Stimulated activated naive CD8-positive, alpha-beta T cell treated with anti-CD3 and anti-CD28 coated beads, Interleukin-15, Interleukin-2, amounts not matched to agents 100 ng/mL and 50 ng/mL, for 24 hours (primary cell): Measurements from ENCODE around the gene TIMM44.

Experiments used
- H3K27ac Mint-ChIP-seq: one replicate; pipeline ENCODE4 v1.8.0; 2021; ENCODE audit warnings: mild to moderate bottlenecking, mixed read lengths
- H3K27me3 Mint-ChIP-seq: one replicate; pipeline ENCODE4 v1.8.0; 2021; ENCODE audit warnings: mixed read lengths
- H3K36me3 Mint-ChIP-seq: one replicate; pipeline ENCODE4 v1.8.0; 2021; ENCODE audit warnings: low read depth, mixed read lengths
- H3K4me1 Mint-ChIP-seq: one replicate; pipeline ENCODE4 v1.8.0; 2021; ENCODE audit warnings: low read depth, mixed read lengths
- H3K4me3 Mint-ChIP-seq: one replicate; pipeline ENCODE4 v1.8.0; 2021; ENCODE audit warnings: mild to moderate bottlenecking, mixed read lengths
- H3K9me3 Mint-ChIP-seq: one replicate; pipeline ENCODE4 v1.8.0; 2021; ENCODE audit warnings: mixed read lengths

Gene TIMM44

DNA sequence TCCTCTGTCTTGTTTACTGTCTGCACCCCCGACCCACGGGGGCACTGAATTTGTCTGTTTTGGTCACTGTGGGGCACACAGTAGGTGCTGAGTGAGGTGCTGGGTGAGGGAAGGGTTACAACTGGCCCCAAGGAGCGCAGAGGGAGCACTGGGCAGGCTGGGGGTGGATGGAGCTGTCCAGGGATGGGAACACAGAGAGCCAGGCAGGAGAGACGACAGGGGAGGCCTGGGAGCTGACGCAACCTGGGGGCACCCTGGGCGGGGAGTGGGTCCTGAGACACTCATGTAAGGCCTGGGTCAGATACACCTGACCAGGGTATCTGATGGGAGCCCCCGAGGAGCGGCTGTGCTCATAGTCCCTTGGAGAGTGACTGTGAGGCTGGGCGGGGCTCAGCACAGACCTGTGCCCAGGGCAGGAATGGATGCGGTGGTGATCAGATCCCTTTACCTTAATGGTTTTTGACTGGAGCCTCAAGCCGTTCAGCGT lies 37.2 kb upstream of the TIMM44 start:
- Mint-ChIP-seq H3K27ac (no peak overlapping the region), H3K36me3 (peaks cover 39% of the 10 kb centered on the region), H3K4me3 (no peak overlapping the region), H3K9me3 (no peaks in the 10 kb centered on the region), H3K27me3 (no peaks in the 10 kb centered on the region), H3K4me1 (no peaks in the 10 kb centered on the region)

DNA sequence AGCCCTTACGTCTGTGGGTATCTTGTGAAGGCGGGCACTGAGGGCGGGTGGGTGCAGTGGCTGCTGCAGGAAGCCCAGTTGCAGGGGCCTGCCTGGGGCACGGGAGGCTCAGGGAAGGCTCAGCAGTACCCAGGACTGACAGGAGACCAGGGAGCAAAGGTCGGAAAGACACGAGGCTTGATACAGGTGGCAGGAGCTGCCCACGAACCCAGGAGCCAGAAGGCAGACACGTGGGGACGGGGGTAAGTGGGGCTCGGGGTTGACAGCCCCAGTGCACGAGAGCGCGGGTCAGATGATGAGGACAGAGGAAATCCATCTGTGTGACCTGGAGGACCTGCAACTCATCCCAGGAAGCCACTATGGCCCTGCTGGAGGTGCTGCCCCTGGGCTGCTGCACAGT lies 36.7 kb upstream of the TIMM44 start:
- H3K36me3 Mint-ChIP-seq: peaks cover 39% of the 10 kb centered on the region
- no peak overlapping the region for H3K27ac Mint-ChIP-seq
- no peak overlapping the region for H3K4me3 Mint-ChIP-seq
- H3K9me3 Mint-ChIP-seq: no peaks in the 10 kb centered on the region
- H3K4me1 Mint-ChIP-seq: no peaks in the 10 kb centered on the region
- H3K27me3 Mint-ChIP-seq: no peaks in the 10 kb centered on the region

- H3K36me3 Mint-ChIP-seq: peaks cover 41% of the 10 kb centered on the region
- H3K27ac Mint-ChIP-seq: no peak overlapping the region
- no peak overlapping the region for H3K4me3 Mint-ChIP-seq
- no peaks in the 10 kb centered on the region for H3K27me3 Mint-ChIP-seq
- no peaks in the 10 kb centered on the region for H3K9me3 Mint-ChIP-seq
- no peaks in the 10 kb centered on the region for H3K4me1 Mint-ChIP-seq
These were observed 36.1 kb upstream of the TIMM44 start for GRCh38 chr19:7979559-7979958.

GRCh38 chr19:7979011-7979410 lies 35.5 kb upstream of the TIMM44 start:
- H3K9me3 Mint-ChIP-seq: no peaks in the 10 kb centered on the region
- H3K36me3 Mint-ChIP-seq: peaks cover 41% of the 10 kb centered on the region
- no peaks in the 10 kb centered on the region for H3K27me3 Mint-ChIP-seq
- H3K4me1 Mint-ChIP-seq: no peaks in the 10 kb centered on the region
- no peak overlapping the region for H3K27ac Mint-ChIP-seq
- no peak overlapping the region for H3K4me3 Mint-ChIP-seq

GRCh38 chr19:7978179-7978825 lies 34.8 kb upstream of the TIMM44 start:
- Mint-ChIP-seq H3K4me1 (no peaks in the 10 kb centered on the region), H3K36me3 (peaks cover 44% of the 10 kb centered on the region), H3K9me3 (no peaks in the 10 kb centered on the region), H3K27me3 (no peaks in the 10 kb centered on the region), H3K4me3 (no peak overlapping the region), H3K27ac (no peak overlapping the region)

- no peaks in the 10 kb centered on the region for H3K4me1 Mint-ChIP-seq
- H3K36me3 Mint-ChIP-seq: peaks cover 42% of the 10 kb centered on the region
- H3K27ac Mint-ChIP-seq: no peak overlapping the region
- no peaks in the 10 kb centered on the region for H3K27me3 Mint-ChIP-seq
- H3K9me3 Mint-ChIP-seq: no peaks in the 10 kb centered on the region
- H3K4me3 Mint-ChIP-seq: no peak overlapping the region
These were observed 34.2 kb upstream of the TIMM44 start for GRCh38 chr19:7977723-7978040.

- Mint-ChIP-seq H3K27me3 (no peaks in the 10 kb centered on the region), H3K36me3 (peaks cover 37% of the 10 kb centered on the region), H3K4me1 (no peaks in the 10 kb centered on the region), H3K27ac (no peak overlapping the region), H3K4me3 (no peak overlapping the region), H3K9me3 (no peaks in the 10 kb centered on the region)
These were observed 33.7 kb upstream of the TIMM44 start for GRCh38 chr19:7977021-7977722.

- Mint-ChIP-seq H3K9me3 (no peaks in the 10 kb centered on the region), H3K4me1 (no peaks in the 10 kb centered on the region), H3K27me3 (no peaks in the 10 kb centered on the region), H3K36me3 (peaks cover 34% of the 10 kb centered on the region), H3K27ac (no peak overlapping the region), H3K4me3 (no peak overlapping the region)
These were observed 33.0 kb upstream of the TIMM44 start for GRCh38 chr19:7976461-7976860.

GRCh38 chr19:7975037-7975436 lies 31.6 kb upstream of the TIMM44 start:
- Mint-ChIP-seq H3K36me3 (peaks cover 27% of the 10 kb centered on the region), H3K4me1 (no peaks in the 10 kb centered on the region), H3K27me3 (no peaks in the 10 kb centered on the region)

DNA sequence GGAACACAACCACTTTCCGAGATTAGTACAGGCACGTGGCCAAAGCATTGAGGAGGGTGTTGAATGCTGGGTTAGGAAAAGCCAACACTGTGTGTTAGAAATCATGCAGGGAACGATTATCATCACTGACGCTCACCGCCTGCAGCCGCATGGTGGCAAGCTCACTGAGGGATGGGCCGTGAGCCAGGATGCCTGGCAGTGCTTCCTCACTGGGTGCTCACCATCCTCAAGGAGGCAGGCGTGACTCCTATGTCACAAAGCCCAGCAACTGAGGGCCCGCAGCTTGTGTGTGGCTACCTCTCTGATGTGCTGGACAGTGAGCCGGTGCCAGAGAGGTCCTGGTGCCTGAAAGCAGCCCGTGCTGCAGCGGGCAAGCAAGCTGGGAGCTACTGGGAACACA lies 30.4 kb upstream of the TIMM44 start:
- Mint-ChIP-seq H3K27me3 (no peaks in the 10 kb centered on the region), H3K27ac (no peak overlapping the region), H3K36me3 (peaks cover 28% of the 10 kb centered on the region), H3K4me1 (no peaks in the 10 kb centered on the region), H3K9me3 (no peaks in the 10 kb centered on the region), H3K4me3 (no peak overlapping the region)

More at GRCh38 chr19:7975037-7975436, 31.6 kb upstream of the TIMM44 start:
- no peaks in the 10 kb centered on the region for H3K9me3 Mint-ChIP-seq
- no peak overlapping the region for H3K27ac Mint-ChIP-seq
- no peak overlapping the region for H3K4me3 Mint-ChIP-seq

- no peak overlapping the region for H3K27ac Mint-ChIP-seq
- no peaks in the 10 kb centered on the region for H3K4me1 Mint-ChIP-seq
- H3K4me3 Mint-ChIP-seq: no peak overlapping the region
- H3K9me3 Mint-ChIP-seq: no peaks in the 10 kb centered on the region
- peaks cover 28% of the 10 kb centered on the region for H3K36me3 Mint-ChIP-seq
- no peaks in the 10 kb centered on the region for H3K27me3 Mint-ChIP-seq
These were observed 28.4 kb upstream of the TIMM44 start for GRCh38 chr19:7971553-7972520.

DNA sequence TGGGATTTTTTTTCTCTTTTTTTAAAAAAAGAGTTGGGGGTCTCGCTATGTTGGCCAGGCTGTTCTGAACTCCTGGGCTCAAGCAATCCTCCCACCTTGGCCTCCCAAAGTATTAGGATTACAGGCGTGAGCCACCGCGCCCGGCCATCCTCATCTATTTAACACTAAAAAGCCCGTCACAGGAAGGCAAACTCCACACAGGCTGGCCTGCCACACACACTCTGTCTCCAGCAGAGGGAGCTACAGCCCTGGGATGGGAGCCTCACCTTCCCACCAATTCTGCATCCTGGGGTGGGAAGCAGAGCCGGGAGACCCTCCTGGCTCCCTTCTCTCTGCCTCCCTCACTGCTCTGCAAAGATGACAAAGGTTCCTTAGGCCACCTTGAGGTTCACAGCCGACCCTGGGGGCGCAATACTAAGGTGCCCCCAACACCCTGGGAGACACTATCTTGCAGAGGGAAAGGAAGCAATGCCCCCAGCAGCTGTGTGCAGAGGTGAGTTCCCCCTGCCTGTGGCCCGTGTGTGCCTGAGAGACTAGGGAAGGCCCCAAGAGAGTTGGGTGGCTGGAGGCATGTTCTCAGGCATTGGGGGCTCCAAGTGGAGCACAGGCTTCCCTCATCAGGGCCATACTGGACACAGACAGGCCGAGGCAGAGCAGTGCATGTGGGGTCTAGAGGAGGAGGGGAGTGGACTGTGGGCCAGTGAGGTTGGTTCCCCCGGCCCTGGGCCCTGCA lies 27.4 kb upstream of the TIMM44 start:
- no peak overlapping the region for H3K27ac Mint-ChIP-seq
- no peaks in the 10 kb centered on the region for H3K27me3 Mint-ChIP-seq
- no peak overlapping the region for H3K4me3 Mint-ChIP-seq
- H3K36me3 Mint-ChIP-seq: peaks cover 32% of the 10 kb centered on the region
- H3K4me1 Mint-ChIP-seq: no peaks in the 10 kb centered on the region
- H3K9me3 Mint-ChIP-seq: no peaks in the 10 kb centered on the region

DNA sequence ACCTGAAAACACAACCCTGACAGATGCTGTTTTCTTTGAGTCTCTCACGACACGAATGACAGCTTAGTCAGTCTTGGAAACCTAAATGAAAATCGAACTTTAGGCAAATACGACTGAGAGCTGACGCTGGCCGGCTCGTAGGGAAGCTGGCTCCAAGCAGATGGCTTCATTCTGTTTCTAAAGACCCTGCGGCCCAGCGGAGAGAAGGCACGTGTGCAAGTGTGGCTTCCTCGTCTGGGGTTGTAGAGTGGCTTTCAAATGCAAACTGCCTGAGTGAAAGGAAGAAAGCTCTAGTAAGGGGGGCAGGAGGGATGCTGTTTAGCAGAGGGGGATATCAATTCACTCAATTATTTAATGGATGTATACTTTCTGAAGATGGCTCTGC lies 26.1 kb upstream of the TIMM44 start:
- Mint-ChIP-seq H3K9me3 (no peaks in the 10 kb centered on the region), H3K27ac (no peak overlapping the region), H3K27me3 (no peaks in the 10 kb centered on the region), H3K36me3 (peaks cover 39% of the 10 kb centered on the region), H3K4me3 (no peak overlapping the region), H3K4me1 (no peaks in the 10 kb centered on the region)

- Mint-ChIP-seq H3K4me1 (no peaks in the 10 kb centered on the region), H3K9me3 (no peaks in the 10 kb centered on the region), H3K27ac (no peak overlapping the region), H3K27me3 (no peaks in the 10 kb centered on the region), H3K4me3 (no peak overlapping the region), H3K36me3 (peaks cover 33% of the 10 kb centered on the region)
These were observed 25.5 kb upstream of the TIMM44 start for GRCh38 chr19:7968796-7969554.
